HG02981 (cell line): ENCODE results near the gene FAM3C.
A peak's percentile ranks its signal among the peaks of the same experiment; 100 is the strongest.

Source experiments
- ATAC-seq: cut with Tn5 transposase; IDR thresholded peaks from one replicate; pipeline ENCODE4 v1.9.1; 2021; ENCODE audit warnings: mild to moderate bottlenecking, moderate library complexity; ENCODE audit not compliant: unreplicated experiment

FAM3C gene

DNA sequence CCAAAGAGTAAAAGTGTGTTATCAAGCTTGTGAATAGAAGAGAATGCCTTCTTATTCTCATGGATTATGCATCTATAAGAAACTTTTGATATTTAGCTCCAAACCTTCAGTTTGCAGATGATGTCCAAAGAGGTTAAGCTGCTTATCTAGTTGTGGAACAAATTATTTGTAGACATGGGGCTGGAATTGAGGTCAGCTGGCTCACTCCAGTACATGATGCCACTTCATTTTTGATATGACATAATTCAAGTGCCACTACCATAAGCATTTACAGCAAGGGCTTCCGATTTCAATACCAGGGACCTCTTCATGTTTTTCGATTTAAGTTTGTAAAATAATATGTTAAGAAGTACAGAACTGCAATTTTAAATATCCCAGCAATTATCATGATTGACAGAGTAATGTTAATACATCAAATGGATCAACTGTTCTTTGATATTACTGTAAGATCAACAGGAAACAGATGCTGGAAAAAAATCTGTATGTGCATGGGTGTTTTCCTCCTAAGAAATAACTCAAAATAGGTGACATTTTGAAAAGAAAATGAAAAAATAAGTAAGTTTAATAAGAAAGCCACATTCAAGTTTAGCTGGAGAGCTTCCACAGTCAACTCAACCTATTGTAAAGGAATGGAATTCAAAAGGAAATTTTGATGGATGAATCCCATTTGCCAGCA lies 12.7 kb downstream of the FAM3C start:
- no peak for ATAC-seq

DNA sequence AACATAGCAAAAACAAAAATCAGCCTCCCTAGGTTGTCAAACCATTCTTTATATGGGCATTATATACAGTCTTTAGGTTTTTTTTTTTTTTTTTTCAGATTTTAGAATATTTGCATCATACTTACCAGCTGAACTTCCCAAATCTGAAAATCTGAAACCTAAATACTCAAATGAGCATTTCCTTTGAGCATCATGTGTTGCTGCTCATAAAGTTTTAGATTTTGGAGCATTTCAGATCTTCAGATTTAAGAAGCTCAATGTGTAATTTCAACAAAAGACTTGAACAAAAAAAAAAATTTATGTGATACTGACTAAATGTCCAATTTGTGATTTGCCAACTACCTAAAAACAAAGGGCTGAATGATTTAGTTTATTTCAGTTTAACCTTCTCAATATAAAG lies 13.6 kb downstream of the FAM3C start:
- ATAC-seq = no peak

DNA sequence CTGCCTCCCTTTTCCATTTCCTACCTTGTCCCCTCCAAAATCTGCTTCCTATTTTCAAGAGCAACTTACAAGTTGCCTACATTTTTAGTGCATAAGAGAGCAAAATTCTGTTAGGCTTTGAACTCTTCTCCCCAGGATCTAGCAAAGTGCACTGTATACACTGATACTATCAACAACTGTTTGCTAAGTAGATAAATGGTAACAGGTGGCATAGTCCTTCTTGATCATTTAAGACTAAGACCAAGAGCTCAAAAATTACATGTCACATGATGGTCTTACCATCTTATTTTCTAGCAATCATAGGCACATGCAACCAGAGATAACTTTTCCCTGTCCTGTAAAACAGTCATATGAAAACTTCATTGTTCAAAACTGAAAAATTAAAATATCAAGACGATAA lies 16.2 kb downstream of the FAM3C start:
- no peak for ATAC-seq

DNA sequence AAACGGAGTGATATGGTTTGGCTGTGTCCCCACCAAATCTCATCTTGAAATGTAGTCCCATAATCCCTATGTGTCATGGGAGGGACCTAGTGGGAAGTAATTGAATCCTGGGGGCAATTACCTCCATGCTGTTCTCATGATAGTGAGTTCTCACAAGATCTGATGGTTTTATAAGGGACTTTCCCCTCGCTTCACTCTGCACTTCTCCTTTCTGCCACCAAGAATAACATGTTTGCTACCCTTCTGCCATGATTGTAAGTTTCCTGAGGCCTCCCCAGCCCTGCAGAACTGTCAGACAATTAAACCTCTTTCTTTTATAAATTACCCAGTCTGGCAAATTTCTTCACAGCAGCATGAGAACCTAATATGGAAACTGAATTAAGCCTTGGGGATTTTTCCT lies 19.1 kb downstream of the FAM3C start:
- no peak for ATAC-seq

DNA sequence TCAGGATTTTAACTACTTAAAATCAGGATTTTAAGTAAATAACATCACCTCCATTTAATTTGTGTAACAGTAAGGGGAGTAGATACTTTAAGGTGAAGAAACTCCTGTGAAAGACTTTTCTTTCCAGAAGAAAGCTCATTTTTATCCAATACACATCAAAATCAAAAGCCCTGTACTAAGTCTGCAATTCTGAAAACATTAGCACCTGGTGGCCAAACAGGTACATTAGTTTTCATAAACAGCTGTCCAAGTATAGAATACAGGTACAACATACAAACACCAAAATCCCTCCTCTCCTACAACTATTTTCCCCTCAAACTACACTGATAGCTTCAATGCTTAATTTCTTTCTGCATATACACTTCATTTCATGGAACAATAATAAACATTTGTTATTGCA lies 22.9 kb downstream of the FAM3C start:
- no peak for ATAC-seq

DNA sequence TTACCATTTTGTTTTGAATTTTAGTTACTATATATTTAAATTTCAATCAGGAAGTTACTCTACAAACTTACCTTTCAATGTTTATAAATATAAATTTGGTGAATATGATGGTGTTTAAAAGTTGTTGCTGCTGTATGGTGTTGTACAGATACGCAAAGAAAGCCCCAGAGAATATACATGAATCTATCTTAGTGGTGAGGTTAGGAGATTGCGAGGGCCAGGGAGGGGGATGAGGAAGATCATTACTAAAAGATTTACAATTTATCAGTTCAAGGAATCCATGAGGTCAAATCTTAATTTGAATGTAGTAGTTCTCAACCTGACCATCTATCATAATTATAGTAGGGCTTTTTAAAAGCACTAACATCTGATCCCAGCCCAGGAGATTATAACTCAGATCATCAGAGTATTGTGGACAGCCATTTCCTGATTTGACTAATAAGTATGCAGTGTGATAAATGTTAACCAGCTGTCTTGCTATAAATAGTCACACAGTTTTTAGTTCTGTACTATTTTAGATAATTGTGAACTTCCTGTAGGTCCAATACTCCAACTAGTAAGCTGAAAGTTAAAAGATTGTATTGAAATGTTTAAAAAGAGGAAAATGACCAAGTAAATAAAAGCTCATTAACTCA lies 23.6 kb downstream of the FAM3C start:
- peak; percentile 85 for ATAC-seq

DNA sequence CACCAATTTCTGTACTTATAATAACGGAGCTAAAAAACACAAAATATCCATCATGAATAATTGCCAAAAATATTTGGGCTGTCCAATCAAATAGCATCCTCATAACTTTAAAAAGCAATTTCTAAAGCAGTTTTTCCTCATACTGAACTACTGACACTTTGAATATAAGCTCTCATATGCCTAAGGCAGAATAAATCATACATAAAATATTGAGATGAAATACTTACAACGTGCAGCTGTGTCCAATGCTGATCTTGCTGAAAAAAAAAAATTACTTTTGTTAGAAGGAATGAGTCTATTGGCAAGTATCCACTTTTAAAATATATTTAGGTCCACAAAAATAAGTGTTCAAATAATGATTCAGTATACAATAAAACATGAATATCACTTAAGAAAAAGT lies 24.2 kb downstream of the FAM3C start:
- ATAC-seq = no peak

DNA sequence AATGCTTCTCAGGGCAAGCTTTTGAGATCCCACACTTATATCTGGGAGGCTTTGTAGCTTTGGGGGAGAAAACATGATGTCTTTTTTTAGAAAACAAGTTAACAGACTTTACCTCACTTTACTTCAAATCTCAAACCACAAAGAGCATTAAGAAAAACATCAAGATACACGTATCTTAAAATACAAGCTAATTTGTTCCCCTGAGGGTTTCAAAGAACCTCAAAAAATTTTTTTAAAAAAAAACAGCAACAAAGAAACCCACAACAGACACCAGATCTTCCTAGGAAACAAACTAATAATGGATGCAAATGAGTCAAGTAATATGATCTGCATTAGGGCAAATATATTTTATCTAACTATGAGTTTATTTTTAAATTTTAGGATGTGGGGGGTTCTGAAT lies 24.7 kb downstream of the FAM3C start:
- ATAC-seq = no peak

DNA sequence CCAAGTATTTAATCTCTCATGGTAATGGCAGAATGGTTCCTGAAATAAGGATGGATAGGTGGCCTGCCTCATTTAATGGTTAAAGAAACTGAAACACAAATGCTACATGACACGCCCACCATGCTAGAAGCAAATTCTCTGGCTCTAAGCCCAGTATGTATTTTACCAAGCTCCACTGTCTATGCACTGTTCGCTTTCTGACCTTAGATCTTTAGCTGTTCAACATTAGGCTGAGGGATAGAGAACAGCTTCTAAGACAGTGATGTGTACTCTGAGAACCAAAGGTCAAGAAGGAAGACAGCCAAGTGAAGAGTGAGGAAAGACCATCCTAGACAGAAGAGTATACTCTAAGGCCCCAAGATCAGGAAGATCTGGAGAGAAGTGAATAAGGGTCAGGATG lies 26.6 kb downstream of the FAM3C start:
- peak; percentile 46 for ATAC-seq

DNA sequence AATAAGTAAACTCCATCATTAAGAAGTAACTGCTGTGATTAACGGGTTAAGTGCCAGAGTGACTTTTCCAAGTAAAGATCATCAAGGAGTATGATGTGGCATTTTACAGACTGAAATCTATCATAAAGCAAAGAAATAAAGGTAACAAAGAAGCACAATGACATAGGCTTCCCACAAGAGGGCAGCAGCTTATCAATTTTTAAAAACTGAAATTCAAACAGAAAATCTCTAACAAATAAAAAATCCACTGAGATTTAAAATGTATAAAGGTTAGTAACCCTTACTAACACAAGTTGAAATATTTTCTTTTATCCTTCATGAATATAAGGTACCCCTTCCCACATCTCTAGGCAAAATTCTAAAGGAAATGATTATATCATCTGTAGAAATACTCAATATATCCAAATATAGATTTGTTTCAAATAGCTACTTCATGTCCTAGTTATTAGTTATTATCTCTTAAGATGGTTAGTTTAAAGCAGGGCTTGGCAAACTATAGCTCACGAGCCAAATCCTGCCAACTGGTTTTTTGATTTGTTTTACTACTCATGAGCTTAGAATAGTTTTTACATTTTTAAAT lies 29.2 kb downstream of the FAM3C start:
- ATAC-seq = no peak

DNA sequence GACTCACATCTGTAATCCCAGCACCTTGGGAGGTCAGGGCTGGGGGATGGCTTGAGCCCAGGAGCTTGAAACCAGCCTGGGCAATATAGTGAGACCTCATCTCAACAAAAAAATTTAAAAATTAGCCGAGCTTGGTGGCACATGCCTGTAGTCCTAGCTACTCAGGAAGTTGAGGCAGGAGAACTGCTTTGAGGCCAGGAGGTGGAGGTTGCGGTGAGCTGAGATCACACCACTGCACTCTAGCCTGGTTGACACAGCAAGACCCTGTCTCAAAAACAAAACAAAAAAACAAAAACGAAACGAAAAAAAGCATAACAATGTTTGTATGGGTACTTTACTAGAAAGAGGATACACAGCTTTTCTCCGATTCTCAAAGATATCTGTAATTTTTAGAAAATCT lies 35.5 kb downstream of the FAM3C start:
- ATAC-seq = no peak

DNA sequence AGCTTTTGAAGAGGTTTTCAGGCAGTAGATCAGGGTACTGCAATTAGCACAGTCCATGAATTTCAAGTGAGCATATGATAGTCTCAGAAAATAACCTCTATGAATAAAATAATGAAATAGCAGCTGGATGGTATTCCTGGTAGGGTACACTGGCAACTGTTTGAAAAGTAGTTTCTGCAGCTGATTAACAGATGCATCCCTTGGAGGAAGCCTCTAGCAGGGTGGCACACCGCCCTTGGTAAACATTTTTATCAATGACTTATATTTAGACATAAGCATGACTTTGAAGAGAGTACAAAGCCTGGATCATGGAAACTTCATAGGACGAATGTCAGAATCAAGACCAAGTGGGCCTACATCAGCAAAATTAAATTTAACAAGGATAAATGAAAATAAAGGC lies 40.5 kb downstream of the FAM3C start:
- no peak for ATAC-seq

DNA sequence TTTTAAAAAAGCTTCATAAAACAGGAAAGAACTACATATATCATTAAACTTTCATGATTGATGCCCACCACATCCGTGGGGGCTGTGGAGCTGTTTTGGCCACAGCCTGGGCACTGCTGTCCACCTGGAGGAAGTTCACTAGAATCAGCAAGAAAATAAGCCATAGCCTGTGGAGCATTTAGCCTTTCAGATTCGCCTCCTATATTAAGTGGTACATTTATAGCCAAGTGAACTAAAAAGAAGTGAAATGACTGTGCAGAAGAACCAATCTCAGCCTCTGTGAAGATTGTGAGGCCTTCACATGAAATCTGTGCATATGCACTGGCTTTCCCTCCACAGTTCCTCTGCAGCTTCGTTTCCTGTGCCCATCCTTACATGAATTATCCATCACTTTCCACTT lies 43.8 kb downstream of the FAM3C start:
- peak; percentile 46 for ATAC-seq

DNA sequence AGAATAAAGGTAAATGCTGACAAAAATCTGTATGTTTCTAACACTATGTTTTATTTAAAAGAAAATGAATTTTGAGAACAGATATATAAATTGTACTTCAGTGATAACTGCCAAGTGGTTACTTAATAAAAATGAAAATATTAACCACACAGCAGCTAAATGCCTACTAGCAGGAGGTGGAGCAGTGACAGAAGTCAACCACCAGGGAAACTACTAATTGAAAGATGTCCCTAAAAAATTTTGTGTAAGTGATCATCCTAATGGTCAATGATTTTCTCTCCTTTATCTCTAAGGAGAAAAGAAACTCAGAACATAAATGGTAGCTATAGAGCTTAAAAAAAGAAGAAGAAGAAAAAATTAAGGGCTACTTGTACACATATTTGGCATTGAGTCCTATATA lies 44.4 kb downstream of the FAM3C start:
- peak; percentile 52 for ATAC-seq

DNA sequence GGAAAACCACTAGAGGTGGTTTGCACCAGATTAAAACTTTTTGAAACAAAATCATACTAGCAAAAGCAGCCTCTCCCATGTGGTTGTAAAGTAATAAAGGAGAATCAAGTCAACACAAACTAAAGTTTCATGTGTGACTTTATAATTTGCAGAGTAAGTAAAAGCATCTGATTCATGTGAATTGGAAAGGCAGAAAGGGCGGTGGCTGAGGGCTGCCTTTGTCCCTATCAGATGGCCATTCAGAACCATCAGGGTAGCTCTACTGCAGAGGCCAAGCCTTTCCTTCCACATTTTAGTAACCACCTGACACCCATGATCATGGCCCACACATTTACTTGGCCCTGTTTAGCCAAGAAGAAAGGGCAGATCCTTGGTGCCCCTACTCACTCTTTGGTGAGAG lies 51.6 kb downstream of the FAM3C start:
- ATAC-seq = no peak

DNA sequence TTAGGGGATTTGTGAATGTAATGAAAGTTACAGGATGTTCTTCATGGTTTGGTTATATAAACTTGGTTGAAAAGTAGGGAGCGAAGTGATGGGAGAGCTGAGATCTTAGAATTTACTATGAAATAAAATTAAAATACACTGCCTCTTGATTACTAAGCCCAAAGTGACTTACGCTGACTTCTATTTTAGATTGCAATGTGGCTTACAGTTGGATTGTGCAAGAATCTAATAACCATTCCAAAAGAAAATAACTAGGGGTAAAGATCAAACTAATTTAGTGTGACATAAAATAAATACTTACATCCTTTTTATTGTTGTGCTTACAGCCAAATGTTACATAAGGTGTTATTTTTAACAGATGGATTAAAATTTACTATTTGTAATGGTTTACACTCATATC lies 52.0 kb downstream of the FAM3C start:
- ATAC-seq = no peak

DNA sequence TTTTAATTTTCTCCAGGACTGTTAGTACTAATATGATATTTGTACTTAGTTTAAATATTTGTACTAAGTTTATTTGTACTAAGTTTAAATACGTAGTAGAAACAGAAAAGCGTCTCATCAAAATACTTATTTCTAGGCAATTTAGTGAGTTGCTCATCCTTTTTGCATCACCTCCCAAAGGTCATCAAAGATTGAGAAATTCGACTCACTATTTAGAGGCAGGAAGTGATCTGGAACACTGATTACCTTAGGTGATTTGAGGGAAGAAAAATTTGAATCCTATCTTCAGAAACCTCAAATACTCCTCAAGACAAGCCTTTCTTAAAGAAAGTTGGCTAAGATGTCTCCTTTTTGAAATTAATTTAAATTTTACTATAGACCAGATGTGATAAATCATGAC lies 52.8 kb downstream of the FAM3C start:
- no peak for ATAC-seq

DNA sequence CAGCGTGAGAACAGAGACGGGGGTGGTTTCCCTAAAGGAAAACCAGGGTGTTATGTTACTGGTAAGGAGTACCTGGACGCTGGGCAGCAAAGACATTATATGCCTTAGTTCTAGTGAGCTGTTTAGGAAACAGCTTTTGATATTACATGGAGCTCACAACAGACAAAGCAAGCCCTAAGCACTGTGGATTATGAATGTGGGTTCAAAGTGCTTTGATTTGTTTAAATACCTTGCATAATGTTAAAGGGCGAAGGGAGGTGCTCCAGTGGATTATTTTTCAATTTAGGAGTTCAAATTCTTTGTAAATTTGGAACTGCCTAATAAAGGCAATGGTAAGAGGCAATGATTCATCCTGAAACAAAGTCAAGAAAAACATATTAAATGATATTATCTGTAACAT lies 53.5 kb downstream of the FAM3C start:
- no peak for ATAC-seq

DNA sequence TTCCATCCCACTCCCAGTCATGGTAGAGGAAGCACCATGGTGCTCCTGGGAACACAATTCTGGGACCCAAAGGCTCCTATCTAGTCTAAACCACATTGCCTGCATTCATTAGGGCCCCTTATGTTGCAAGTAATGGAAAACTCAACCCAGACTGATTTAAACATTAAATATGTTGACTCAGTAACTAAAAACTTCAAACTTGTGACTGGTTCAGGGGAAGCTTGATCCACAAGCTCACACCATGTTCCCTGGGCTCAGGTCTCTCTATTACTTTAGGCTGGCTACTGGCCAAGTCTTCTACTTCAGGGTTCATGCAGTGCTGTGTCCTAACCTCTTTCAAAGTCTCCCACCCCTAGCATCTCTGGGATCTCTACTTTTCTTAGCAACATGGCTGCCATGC lies 54.2 kb downstream of the FAM3C start:
- ATAC-seq = no peak

DNA sequence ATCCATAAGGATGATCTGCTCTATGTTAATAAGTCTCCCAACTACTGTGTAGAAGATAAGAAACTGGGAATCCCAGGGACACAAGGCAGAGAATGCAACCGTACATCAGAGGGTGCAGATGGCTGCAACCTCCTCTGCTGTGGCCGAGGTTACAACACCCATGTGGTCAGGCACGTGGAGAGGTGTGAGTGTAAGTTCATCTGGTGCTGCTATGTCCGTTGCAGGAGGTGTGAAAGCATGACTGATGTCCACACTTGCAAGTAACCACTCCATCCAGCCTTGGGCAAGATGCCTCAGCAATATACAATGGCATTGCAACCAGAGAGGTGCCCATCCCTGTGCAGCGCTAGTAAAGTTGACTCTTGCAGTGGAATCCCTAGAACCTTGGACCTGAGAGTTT lies 57.0 kb downstream of the FAM3C start:
- no peak for ATAC-seq

DNA sequence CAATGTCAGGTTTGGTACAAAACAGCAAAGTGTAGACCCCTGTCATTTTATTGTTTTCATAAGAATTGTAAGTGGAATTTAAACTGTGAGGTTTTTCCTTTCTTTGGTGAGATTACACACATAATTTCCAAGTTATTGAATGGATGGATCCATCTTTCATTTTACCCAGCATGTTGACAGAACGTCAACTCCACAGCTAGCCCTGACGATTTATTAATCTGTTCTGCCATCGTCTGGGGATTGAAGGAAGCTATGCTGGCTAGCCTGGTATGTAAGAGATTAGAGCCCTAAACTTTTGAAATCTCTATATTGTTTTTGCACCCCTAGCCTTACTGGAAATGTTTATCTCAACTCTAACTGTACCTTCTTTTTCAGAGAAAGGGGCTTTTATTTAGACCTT lies 58.7 kb downstream of the FAM3C start:
- ATAC-seq = no peak

DNA sequence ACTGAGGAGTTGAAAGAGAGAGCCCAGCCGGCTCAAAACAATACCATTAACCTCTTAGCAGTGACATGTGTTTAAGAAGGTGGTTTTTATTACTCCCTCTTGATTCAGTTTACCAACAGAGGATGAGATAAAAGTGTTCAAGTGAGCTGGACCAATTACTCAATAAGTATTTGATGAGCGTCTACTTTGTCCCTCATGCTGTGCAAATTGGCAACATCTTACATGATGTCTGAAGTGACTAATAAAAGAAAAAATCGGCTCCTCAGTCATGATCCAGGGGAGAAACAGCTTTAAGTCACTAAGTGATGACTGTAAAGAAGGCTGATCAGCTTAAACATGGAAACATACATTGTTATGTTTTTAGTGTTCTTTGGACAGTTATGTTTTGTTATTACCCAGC lies 59.5 kb downstream of the FAM3C start:
- ATAC-seq = no peak
